ENCODE results near the gene DEPDC5. TPM values are rescaled to one million over a fixed set of nuclear protein-coding genes. Genes with fewer than 3 reads are reported as not detected.

The DEPDC5 gene
- total and polyA plus RNA-seq, 4 experiments from 2014 or later: 3.9 to 54.4 (median 32.0) TPM

DNA sequence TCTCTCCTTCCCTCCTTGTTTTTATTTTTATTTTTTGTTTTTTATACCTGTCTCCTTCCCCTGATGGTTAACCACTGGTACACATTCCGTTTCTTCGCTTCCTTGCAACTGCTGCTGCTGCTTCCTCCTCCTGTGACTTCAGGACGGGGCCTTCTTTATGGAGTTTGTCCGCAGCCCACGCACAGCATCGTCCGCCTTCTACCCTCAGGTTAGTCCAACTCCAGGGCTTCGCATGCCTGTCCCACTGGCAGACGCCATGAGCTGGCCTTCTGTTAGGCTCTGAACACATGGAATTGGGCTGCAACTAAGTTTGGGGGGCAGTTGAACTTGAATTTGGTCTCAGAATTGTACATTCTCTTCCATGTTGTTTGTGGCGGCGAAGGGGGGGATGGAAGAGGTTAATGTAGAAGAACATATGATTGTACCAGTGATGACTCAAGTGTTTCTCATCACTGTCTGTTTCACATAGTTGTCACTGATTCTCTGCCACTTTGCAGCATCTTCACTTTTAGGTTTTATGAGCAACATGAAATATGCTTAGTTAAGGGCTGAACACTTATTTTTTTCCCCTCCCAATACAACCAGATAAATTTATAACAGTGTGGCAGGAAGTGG is 107.5 kb downstream of the DEPDC5 start:
- Histone ChIP-seq H3K27me3 (ENCODE audit: insufficient read depth, low read length) (no peaks in the 10 kb centered on the region), H3K9me3 (ENCODE audit: control insufficient read depth in 1 of 2, low read length in 2 of 2) (no peaks in the 10 kb centered on the region), H3K4me3 (ENCODE audit: low read length in 2 of 2) (no peak overlapping the region), H3K4me1 (ENCODE audit: insufficient read depth, low read length) (no peaks in the 10 kb centered on the region), H3K36me3 (ENCODE audit: insufficient read depth, low read length) (no peaks in the 10 kb centered on the region), H3K27ac (ENCODE audit: low read depth, low read length) (no peak overlapping the region)
- intact Hi-C loops (cut with micrococcal nuclease): no loop called here
- Mint-ChIP-seq H3K9me3 (no peaks in the 10 kb centered on the region), H3K27me3 (no peaks in the 10 kb centered on the region), H3K4me3 (no peak overlapping the region), H3K4me1 (no peaks in the 10 kb centered on the region), H3K36me3 (peaks cover 14 to 32% of the 10 kb centered on the region in 2 donors), H3K27ac (no peak overlapping the region)
- ChIA-PET CTCF (ENCODE audit: partially characterized antibody) (no interaction called here), POLR2A (ENCODE audit: partially characterized antibody) (no interaction called here)
- no peak for DNase-seq

DNA sequence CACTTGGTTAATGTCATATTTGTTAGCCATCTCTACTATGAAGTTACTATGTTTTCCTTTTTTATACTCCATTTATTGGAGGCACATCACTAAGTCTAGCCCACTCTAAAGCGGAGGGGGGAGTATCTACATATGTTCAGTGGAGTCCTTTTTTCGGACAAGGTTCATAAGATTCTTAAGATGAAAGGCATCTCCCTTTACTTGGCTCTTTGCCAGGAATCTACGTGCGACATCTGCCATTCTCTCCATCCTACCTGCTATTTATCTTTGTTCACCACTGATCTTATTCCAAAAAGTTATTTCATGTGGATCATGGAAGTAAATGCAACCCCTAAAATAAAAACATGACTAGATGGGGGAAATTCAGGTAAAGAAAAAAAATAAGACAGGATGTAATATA is 113.1 kb downstream of the DEPDC5 start:
- no peak overlapping the region for H3K27ac ChIP-seq (ENCODE audit: low read depth, low read length)
- H3K4me3 ChIP-seq (ENCODE audit: low read length in 2 of 2): no peak overlapping the region
- no peak overlapping the region for H3K4me3 Mint-ChIP-seq
- peaks cover 23 to 46% of the 10 kb centered on the region in 2 donors for H3K36me3 Mint-ChIP-seq
- peaks cover 0 to 7% (median 0%) of the 10 kb centered on the region in 4 donors for H3K4me1 Mint-ChIP-seq
- H3K4me1 ChIP-seq (ENCODE audit: insufficient read depth, low read length): no peaks in the 10 kb centered on the region
- no peak for DNase-seq
- H3K9me3 Mint-ChIP-seq: no peaks in the 10 kb centered on the region
- ChIA-PET CTCF (ENCODE audit: partially characterized antibody) (no interaction called here), POLR2A (ENCODE audit: partially characterized antibody) (no interaction called here)
- intact Hi-C loops (cut with micrococcal nuclease): no loop called here
- no peaks in the 10 kb centered on the region for H3K9me3 ChIP-seq (ENCODE audit: control insufficient read depth in 1 of 2, low read length in 2 of 2)
- no peaks in the 10 kb centered on the region for H3K27me3 Mint-ChIP-seq
- peak overlapping the region in 1 of 7 donors; percentile 0 for H3K27ac Mint-ChIP-seq
- peaks cover 18% of the 10 kb centered on the region for H3K36me3 ChIP-seq (ENCODE audit: insufficient read depth, low read length)
- no peaks in the 10 kb centered on the region for H3K27me3 ChIP-seq (ENCODE audit: insufficient read depth, low read length)

DNA sequence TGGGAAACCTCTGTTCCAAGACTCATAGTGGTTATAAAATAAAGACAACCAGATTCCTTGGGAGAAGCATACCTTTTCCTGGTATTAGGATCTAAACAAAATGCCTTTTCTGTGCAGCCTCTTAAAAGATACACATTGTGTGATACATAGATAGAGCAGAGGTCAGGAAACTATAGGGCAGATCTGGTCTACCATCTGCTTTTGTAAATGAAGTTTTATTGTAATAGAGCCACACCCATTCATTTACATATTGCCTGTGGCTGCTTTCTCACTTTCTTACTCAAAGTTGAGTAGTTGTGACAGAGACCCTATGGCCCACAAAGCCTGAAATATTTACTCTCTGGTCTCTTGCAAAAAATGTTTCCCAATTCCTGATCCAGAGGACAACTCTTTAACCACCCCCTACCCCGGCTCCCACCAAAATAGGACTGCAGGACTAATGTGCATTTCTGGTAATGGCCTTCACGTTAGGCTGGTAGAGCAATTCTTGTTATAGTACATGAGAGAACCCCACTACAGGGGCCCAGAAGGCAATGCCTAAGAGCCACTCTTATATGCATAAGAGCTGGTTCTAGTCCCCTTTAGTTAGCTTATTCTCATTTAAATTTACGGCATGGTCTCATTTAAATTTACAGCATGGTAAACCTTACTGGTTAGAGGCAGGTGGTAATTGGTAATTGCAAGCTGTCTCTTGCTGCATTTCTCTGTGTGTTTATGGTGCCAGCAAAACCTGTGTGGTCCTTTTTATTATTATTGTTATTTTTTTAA is 113.8 kb downstream of the DEPDC5 start:
- Histone ChIP-seq H3K4me1 (ENCODE audit: insufficient read depth, low read length) (no peaks in the 10 kb centered on the region), H3K36me3 (ENCODE audit: insufficient read depth, low read length) (peaks cover 18% of the 10 kb centered on the region), H3K9me3 (ENCODE audit: control insufficient read depth in 1 of 2, low read length in 2 of 2) (no peaks in the 10 kb centered on the region), H3K27ac (ENCODE audit: low read depth, low read length) (no peak overlapping the region), H3K4me3 (ENCODE audit: low read length in 2 of 2) (no peak overlapping the region), H3K27me3 (ENCODE audit: insufficient read depth, low read length) (no peaks in the 10 kb centered on the region)
- no peaks in the 10 kb centered on the region for H3K9me3 Mint-ChIP-seq
- intact Hi-C loops (cut with micrococcal nuclease): no loop called here
- peak overlapping the region in 3 of 7 donors; percentile 11 to 48 (median 37) for H3K27ac Mint-ChIP-seq
- ChIA-PET CTCF (ENCODE audit: partially characterized antibody) (no interaction called here), POLR2A (ENCODE audit: partially characterized antibody) (no interaction called here)
- H3K4me3 Mint-ChIP-seq: no peak overlapping the region
- no peaks in the 10 kb centered on the region for H3K27me3 Mint-ChIP-seq
- DNase-seq: no peak
- H3K4me1 Mint-ChIP-seq: peaks cover 0 to 7% (median 0%) of the 10 kb centered on the region in 4 donors
- H3K36me3 Mint-ChIP-seq: peaks cover 23 to 51% of the 10 kb centered on the region in 2 donors

- intact Hi-C loops (cut with micrococcal nuclease): no loop called here
- CTCF ChIA-PET (ENCODE audit: partially characterized antibody): interaction anchor here (0.7 to 2.8 kb wide), 2 partner anchors 69 to 100 kb away, joined by 4 to 9 read pairs; no protein-coding TSS in a partner anchor
- POLR2A ChIA-PET (ENCODE audit: partially characterized antibody): no interaction called here
- Mint-ChIP-seq H3K4me1 (peaks cover 0 to 7% (median 0%) of the 10 kb centered on the region in 4 donors), H3K27me3 (no peaks in the 10 kb centered on the region), H3K36me3 (peaks cover 33 to 73% of the 10 kb centered on the region in 2 donors), H3K27ac (peak overlapping the region in 4 of 7 donors; percentile 19 to 68 (median 43)), H3K9me3 (no peaks in the 10 kb centered on the region), H3K4me3 (no peak overlapping the region)
- Histone ChIP-seq H3K27me3 (ENCODE audit: insufficient read depth, low read length) (no peaks in the 10 kb centered on the region), H3K4me1 (ENCODE audit: insufficient read depth, low read length) (no peaks in the 10 kb centered on the region), H3K36me3 (ENCODE audit: insufficient read depth, low read length) (peaks cover 18% of the 10 kb centered on the region), H3K27ac (ENCODE audit: low read depth, low read length) (no peak overlapping the region), H3K9me3 (ENCODE audit: control insufficient read depth in 1 of 2, low read length in 2 of 2) (no peaks in the 10 kb centered on the region), H3K4me3 (ENCODE audit: low read length in 2 of 2) (no peak overlapping the region)
- DNase-seq: no peak
Measured at GRCh38 chr22:31869739-31870138, 115.9 kb downstream of the DEPDC5 start.

- Histone ChIP-seq H3K9me3 (ENCODE audit: control insufficient read depth in 1 of 2, low read length in 2 of 2) (no peaks in the 10 kb centered on the region), H3K4me3 (ENCODE audit: low read length in 2 of 2) (no peak overlapping the region), H3K27ac (ENCODE audit: low read depth, low read length) (no peak overlapping the region), H3K27me3 (ENCODE audit: insufficient read depth, low read length) (no peaks in the 10 kb centered on the region), H3K36me3 (ENCODE audit: insufficient read depth, low read length) (peaks cover 18% of the 10 kb centered on the region), H3K4me1 (ENCODE audit: insufficient read depth, low read length) (no peaks in the 10 kb centered on the region)
- Mint-ChIP-seq H3K36me3 (peaks cover 34 to 72% of the 10 kb centered on the region in 2 donors), H3K4me3 (no peak overlapping the region), H3K9me3 (no peaks in the 10 kb centered on the region), H3K27me3 (no peaks in the 10 kb centered on the region), H3K4me1 (peaks cover 0 to 7% (median 0%) of the 10 kb centered on the region in 4 donors), H3K27ac (no peak overlapping the region)
- ChIA-PET POLR2A (ENCODE audit: partially characterized antibody) (no interaction called here), CTCF (ENCODE audit: partially characterized antibody) (interaction anchor here (2.8 kb wide), 1 partner anchor 99 kb away, joined by 9 read pairs; no protein-coding TSS in a partner anchor)
- intact Hi-C loops (cut with micrococcal nuclease): no loop called here
- no peak for DNase-seq
Measured at GRCh38 chr22:31870890-31871289, 117.1 kb downstream of the DEPDC5 start.

GRCh38 chr22:31871480-31871879 is 117.7 kb downstream of the DEPDC5 start:
- H3K27ac Mint-ChIP-seq: peak overlapping the region in 1 of 7 donors; percentile 2
- Histone ChIP-seq H3K9me3 (ENCODE audit: control insufficient read depth in 1 of 2, low read length in 2 of 2) (no peaks in the 10 kb centered on the region), H3K4me1 (ENCODE audit: insufficient read depth, low read length) (no peaks in the 10 kb centered on the region), H3K4me3 (ENCODE audit: low read length in 2 of 2) (no peak overlapping the region), H3K27me3 (ENCODE audit: insufficient read depth, low read length) (no peaks in the 10 kb centered on the region), H3K27ac (ENCODE audit: low read depth, low read length) (no peak overlapping the region), H3K36me3 (ENCODE audit: insufficient read depth, low read length) (peaks cover 23% of the 10 kb centered on the region)
- peaks cover 0 to 7% (median 0%) of the 10 kb centered on the region in 4 donors for H3K4me1 Mint-ChIP-seq
- H3K36me3 Mint-ChIP-seq: peaks cover 40 to 75% of the 10 kb centered on the region in 2 donors
- DNase-seq: no peak
- ChIA-PET CTCF (ENCODE audit: partially characterized antibody) (interaction anchor here (1.4 to 2.1 kb wide), 3 partner anchors 76 to 99 kb away, joined by 4 to 12 read pairs (median 11); no protein-coding TSS in a partner anchor), POLR2A (ENCODE audit: partially characterized antibody) (no interaction called here)
- no peaks in the 10 kb centered on the region for H3K9me3 Mint-ChIP-seq
- no peak overlapping the region for H3K4me3 Mint-ChIP-seq
- no peaks in the 10 kb centered on the region for H3K27me3 Mint-ChIP-seq
- intact Hi-C loops (cut with micrococcal nuclease): no loop called here

DNA sequence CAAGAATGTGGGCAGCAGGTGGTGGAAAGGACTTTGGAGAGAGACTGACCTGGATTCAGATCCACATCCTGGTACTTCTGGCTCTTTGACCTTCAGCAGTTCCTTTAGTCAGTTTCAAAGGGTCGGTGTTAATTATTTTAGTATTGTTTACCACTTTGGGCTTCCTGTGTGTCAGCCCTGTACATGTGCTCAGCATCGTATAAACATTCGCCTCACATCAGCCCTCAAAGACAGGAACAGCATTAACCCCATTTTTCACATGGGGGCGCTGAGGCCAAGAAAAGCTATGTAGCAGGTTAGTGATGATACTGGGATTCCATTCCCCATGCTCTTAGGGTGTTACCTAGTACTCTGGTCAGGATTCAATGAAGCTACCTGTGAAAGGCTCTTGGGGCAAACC is 118.4 kb downstream of the DEPDC5 start:
- CTCF ChIA-PET (ENCODE audit: partially characterized antibody): interaction anchor here (1.2 to 2.1 kb wide), 5 partner anchors 75 to 206 kb away, joined by 3 to 12 read pairs (median 4); no protein-coding TSS in a partner anchor
- no peak overlapping the region for H3K4me3 ChIP-seq (ENCODE audit: low read length in 2 of 2)
- Mint-ChIP-seq H3K27ac (peak overlapping the region in 1 of 7 donors; percentile 15), H3K4me1 (peaks cover 0 to under 1% (median 0%) of the 10 kb centered on the region in 4 donors), H3K27me3 (no peaks in the 10 kb centered on the region), H3K9me3 (no peaks in the 10 kb centered on the region), H3K36me3 (peaks cover 37 to 71% of the 10 kb centered on the region in 2 donors), H3K4me3 (no peak overlapping the region)
- H3K9me3 ChIP-seq (ENCODE audit: control insufficient read depth in 1 of 2, low read length in 2 of 2): no peaks in the 10 kb centered on the region
- POLR2A ChIA-PET (ENCODE audit: partially characterized antibody): no interaction called here
- no peaks in the 10 kb centered on the region for H3K27me3 ChIP-seq (ENCODE audit: insufficient read depth, low read length)
- H3K27ac ChIP-seq (ENCODE audit: low read depth, low read length): no peak overlapping the region
- peak in 4 of 5 donors; percentile 6 to 14 (median 10) for DNase-seq
- peaks cover 23% of the 10 kb centered on the region for H3K36me3 ChIP-seq (ENCODE audit: insufficient read depth, low read length)
- no peaks in the 10 kb centered on the region for H3K4me1 ChIP-seq (ENCODE audit: insufficient read depth, low read length)
- intact Hi-C loops (cut with micrococcal nuclease): loop anchor here (1.0 kb wide), 2 partner anchors 75 to 98 kb away; no protein-coding TSS in a partner anchor
